GM23338 (cell line): ENCODE results near the gene OSBPL7. TPM values are rescaled to one million over a fixed set of nuclear protein-coding genes. Genes with fewer than 3 reads are reported as not detected.
A peak's percentile ranks its signal among the peaks of the same experiment; 100 is the strongest.

Source experiments
- ATAC-seq: fragments of 200-7000 bp; cut with Tn5 transposase; 3 replicates; pipeline ENCODE4 v1.9.1; 2020
- DNase-seq: peaks from one replicate; pipeline ENCODE4 v3.0.0-alpha.2; 2015; ENCODE audit warnings: low spot score
- H2AFZ ChIP-seq: fragments of 200-600 bp; sonication (generic); 2 replicates; pipeline ENCODE4 v1.8.0; 2016; ENCODE audit warnings: antibody characterized with exemption, mild to moderate bottlenecking, moderate library complexity
- H3F3A ChIP-seq: fragments of 200-600 bp; sonication (generic); replicated peaks from 2 replicates; pipeline ENCODE4 v1.8.0; 2017; ENCODE audit warnings: antibody characterized with exemption, mixed run types, low read depth
- H3K27ac ChIP-seq: fragments of 200-600 bp; sonication (generic); 2 replicates; pipeline ENCODE4 v1.6.1; 2016; ENCODE audit warnings: low read depth
- H3K27me3 ChIP-seq: fragments of 200-600 bp; sonication (generic); 2 replicates; pipeline ENCODE4 v1.8.0; 2016; ENCODE audit warnings: mild to moderate bottlenecking, mixed run types, moderate library complexity; ENCODE audit not compliant: insufficient read depth
- H3K36me3 ChIP-seq: fragments of 200-600 bp; sonication (generic); 2 replicates; pipeline ENCODE4 v1.8.0; 2016; ENCODE audit warnings: mild to moderate bottlenecking; ENCODE audit not compliant: insufficient read depth
- H3K4me1 ChIP-seq: fragments of 200-600 bp; sonication (generic); 2 replicates; pipeline ENCODE4 v1.8.0; 2016; ENCODE audit warnings: mild to moderate bottlenecking, moderate library complexity; ENCODE audit not compliant: insufficient read depth
- H3K4me2 ChIP-seq: fragments of 200-600 bp; sonication (generic); 2 replicates; pipeline ENCODE4 v1.7.1; 2017; ENCODE audit warnings: mixed run types
- H3K4me3 ChIP-seq: fragments of 200-600 bp; sonication (generic); 2 replicates; pipeline ENCODE4 v1.6.1; 2016; ENCODE audit warnings: mixed run types
- H3K79me2 ChIP-seq: fragments of 200-600 bp; sonication (generic); replicated peaks from 2 replicates; pipeline ENCODE4 v1.8.0; 2017; ENCODE audit warnings: mild to moderate bottlenecking; ENCODE audit not compliant: insufficient read depth
- H3K9me2 ChIP-seq: fragments of 200-600 bp; sonication (generic); 2 replicates; pipeline ENCODE4 v1.8.0; 2017; ENCODE audit not compliant: insufficient read depth
- H4K20me1 ChIP-seq: fragments of 200-600 bp; sonication (generic); replicated peaks from 2 replicates; pipeline ENCODE4 v1.8.0; 2017; ENCODE audit warnings: mild to moderate bottlenecking; ENCODE audit not compliant: insufficient read depth
- H3K27ac Mint-ChIP-seq: 2 replicates; pipeline ENCODE4 v1.8.0; 2020; ENCODE audit warnings: inconsistent platforms, mild to moderate bottlenecking, moderate library complexity, mixed read lengths
- H3K27me3 Mint-ChIP-seq: 3 replicates; pipeline ENCODE4 v1.8.0; 2022; ENCODE audit warnings: low read depth, mild to moderate bottlenecking, moderate library complexity, mixed read lengths, inconsistent platforms; ENCODE audit not compliant: insufficient read depth, poor library complexity
- H3K36me3 Mint-ChIP-seq: 3 replicates; pipeline ENCODE4 v1.8.0; 2021; ENCODE audit warnings: low read depth, mild to moderate bottlenecking, inconsistent platforms, moderate library complexity, mixed read lengths
- H3K4me1 Mint-ChIP-seq: 3 replicates; pipeline ENCODE4 v1.8.0; 2020; ENCODE audit warnings: mild to moderate bottlenecking, inconsistent platforms, mixed read lengths
- H3K4me3 Mint-ChIP-seq: 3 replicates; pipeline ENCODE4 v1.8.0; 2021; ENCODE audit warnings: moderate library complexity, mild to moderate bottlenecking, inconsistent platforms, mixed read lengths
- H3K9me3 Mint-ChIP-seq: 3 replicates; pipeline ENCODE4 v1.8.0; 2020; ENCODE audit warnings: moderate library complexity, mild to moderate bottlenecking, inconsistent platforms, mixed read lengths
- CREB1 ChIP-seq: fragments of 250-450 bp; sonication (Bioruptor Pico); IDR thresholded peaks from 2 replicates; pipeline ENCODE4 v1.5.0; 2020; ENCODE audit warnings: low read depth, mild to moderate bottlenecking, moderate library complexity
- ETS1 ChIP-seq: IDR thresholded peaks from 2 replicates; pipeline ENCODE4 v1.6.1; 2016; ENCODE audit warnings: antibody characterized with exemption
- EZH2 ChIP-seq: fragments of 200-600 bp; sonication (generic); IDR thresholded peaks from one replicate; pipeline ENCODE4 v1.8.0; 2017; ENCODE audit warnings: antibody characterized with exemption, mild to moderate bottlenecking, low read depth; ENCODE audit not compliant: unreplicated experiment
- EZH2phosphoT487 ChIP-seq: fragments of 200-600 bp; sonication (generic); IDR thresholded peaks from one replicate; pipeline ENCODE4 v1.8.1; 2018; ENCODE audit warnings: antibody characterized with exemption; ENCODE audit not compliant: unreplicated experiment
- NANOG ChIP-seq: IDR thresholded peaks from 2 replicates; pipeline ENCODE4 v1.6.1; 2016; ENCODE audit warnings: antibody characterized with exemption, borderline replicate concordance
- POLR2AphosphoS5 ChIP-seq: IDR thresholded peaks from 2 replicates; pipeline ENCODE4 v1.6.1; 2016; ENCODE audit warnings: antibody characterized with exemption, low read depth
- REST ChIP-seq: IDR thresholded peaks from one replicate; pipeline ENCODE4 v1.6.1; 2018; ENCODE audit warnings: antibody characterized with exemption; ENCODE audit not compliant: unreplicated experiment
- STAT1 ChIP-seq: IDR thresholded peaks from one replicate; pipeline ENCODE4 v1.6.1; 2016; ENCODE audit warnings: antibody characterized with exemption; ENCODE audit not compliant: unreplicated experiment
- ZNF114 ChIP-seq: fragments of 250-450 bp; sonication (Bioruptor Pico); IDR thresholded peaks from 2 replicates; pipeline ENCODE4 v1.5.0; 2020; ENCODE audit warnings: mild to moderate bottlenecking, moderate library complexity
- polyA plus RNA-seq: library from polyadenylated mRNA; unstranded; fragments of >200 nt; fragmentation: Nextera tagmentation; extraction: Ambion mirVana; gene quantifications from 2 replicates; pipeline ENCODE4 v1.2.1, GENCODE V29; 2016
- total RNA-seq: library from RNA; depleted of rRNA; stranded (reverse); fragments of >200 nt; shearing (Covaris generic); gene quantifications from 2 replicates; pipeline ENCODE4 v1.2.3, GENCODE V29; 2014

OSBPL7 gene
- total and polyA plus RNA-seq, 2 experiments from 2014 or later: 3.4 to 8.1 TPM

- Histone ChIP-seq H3K4me2 (no peak overlapping the region), H3K4me1 (no peaks in the 10 kb centered on the region), H3K27ac (no peak overlapping the region), H3K27me3 (no peaks in the 10 kb centered on the region), H3K36me3 (no peaks in the 10 kb centered on the region), H3F3A (no peaks in the 10 kb centered on the region), H3K4me3 (no peak overlapping the region), H3K9me2 (no peaks in the 10 kb centered on the region), H3K79me2 (no peaks in the 10 kb centered on the region), H4K20me1 (no peaks in the 10 kb centered on the region), H2AFZ (no peak overlapping the region)
- no peak for ATAC-seq
- DNase-seq: no peak
- Mint-ChIP-seq H3K4me3 (no peak overlapping the region), H3K27ac (no peak overlapping the region; the same call in 1 of the 2 replicates), H3K4me1 (peaks cover 7% of the 10 kb centered on the region; the same call in 2 of the 3 replicates), H3K36me3 (peaks cover 7% of the 10 kb centered on the region; the same call in 1 of the 3 replicates), H3K9me3 (no peaks in the 10 kb centered on the region; the same call in 2 of the 3 replicates), H3K27me3 (peaks cover 4% of the 10 kb centered on the region)
- TF ChIP-seq EZH2 (no peak), CREB1 (CRISPR knock-in tag) (no peak), ETS1 (no peak), ZNF114 (CRISPR knock-in tag) (no peak), NANOG (no peak), POLR2AphosphoS5 (no peak), EZH2phosphoT487 (no peak), STAT1 (no peak), REST (no peak)
Measured at GRCh38 chr17:47810901-47811635, 10.5 kb downstream of the OSBPL7 start.

- no peaks in the 10 kb centered on the region for H3K27me3 ChIP-seq
- no peaks in the 10 kb centered on the region for H3K4me1 ChIP-seq
- no peaks in the 10 kb centered on the region; the same call in 2 of the 3 replicates for H3K9me3 Mint-ChIP-seq
- peaks cover 5% of the 10 kb centered on the region; the same call in 1 of the 3 replicates for H3K36me3 Mint-ChIP-seq
- no peak overlapping the region for H2AFZ ChIP-seq
- DNase-seq: peak; percentile 56
- no peak overlapping the region for H3K4me3 Mint-ChIP-seq
- H4K20me1 ChIP-seq: no peaks in the 10 kb centered on the region
- peaks cover 7% of the 10 kb centered on the region; the same call in 2 of the 3 replicates for H3K4me1 Mint-ChIP-seq
- peak overlapping the region; percentile 72 for H3K27ac Mint-ChIP-seq
- no peak overlapping the region for H3K4me2 ChIP-seq
- H3K27me3 Mint-ChIP-seq: peaks cover 5% of the 10 kb centered on the region
- no peaks in the 10 kb centered on the region for H3F3A ChIP-seq
- H3K79me2 ChIP-seq: no peaks in the 10 kb centered on the region
- H3K36me3 ChIP-seq: no peaks in the 10 kb centered on the region
- H3K4me3 ChIP-seq: no peak overlapping the region
- ATAC-seq: peak; percentile 80
- no peak overlapping the region for H3K27ac ChIP-seq
- no peaks in the 10 kb centered on the region for H3K9me2 ChIP-seq
- TF ChIP-seq REST: no peak
Measured at GRCh38 chr17:47810200-47810821, 11.3 kb downstream of the OSBPL7 start.
